Body of pancreas (tissue), 4 donors: ENCODE data around the gene APCDD1.

Experiments
- CTCF ChIP-seq, 7 experiments: fragments of 450-650 bp in 4 of 7; fragments of 200-600 bp in 3 of 7; sonication (generic) in 3 of 7; IDR thresholded peaks; one replicate each; pipeline ENCODE4 v1.5.1; 2016 to 2019; ENCODE audit warnings: antibody characterized with exemption in 7 of 7
- POLR2A ChIP-seq, 3 donors: fragments of 450-650 bp; IDR thresholded peaks; one replicate each; pipeline ENCODE4 v1.6.1; 2016; ENCODE audit warnings: antibody characterized with exemption in 3 of 3, mild to moderate bottlenecking in 2 of 3

GRCh38 chr18:10410472-10411308 is 43.7 kb upstream of the APCDD1 start:
- TF ChIP-seq CTCF (IDR thresholded peaks at IDR 0.05) = no peak
- no peak for TF ChIP-seq POLR2A (IDR thresholded peaks at IDR 0.05)
